Tibial nerve (tissue), 4 donors: Measurements from ENCODE around the gene CYS1. TPM values are rescaled to one million over a fixed set of nuclear protein-coding genes. Genes with fewer than 3 reads are reported as not detected.
"Not testable (repeated sequence)": the region's sequence is repeated elsewhere in the genome, so short reads cannot be mapped to it uniquely, and the experiment has no call there.

ENCODE experiments used
- DNase-seq, 2 donors: peaks; one replicate each; pipeline ENCODE4 v3.0.0-alpha.2; 2019; ENCODE audit warnings: low spot score in 2 of 2
- H3K27ac ChIP-seq, 4 donors: fragments of 200-600 bp; sonication (generic) in 3 of 4; one replicate each; pipeline ENCODE4 v1.5.1; 2017 to 2019; ENCODE audit warnings: mild to moderate bottlenecking in 1 of 4
- H3K27me3 ChIP-seq, 2 donors: fragments of 200-600 bp; sonication (generic) in 1 of 2; one replicate each; pipeline versions ENCODE4 v1.5.1 to v1.6.0; 2017 to 2019
- H3K36me3 ChIP-seq, 3 donors: fragments of 200-600 bp; sonication (generic); one replicate each; pipeline ENCODE4 v1.5.1; 2018 to 2019
- H3K4me1 ChIP-seq, 4 donors: fragments of 200-600 bp; sonication (generic) in 3 of 4; one replicate each; pipeline ENCODE4 v1.5.1; 2017 to 2019
- H3K4me3 ChIP-seq, 4 donors: fragments of 200-600 bp; sonication (generic) in 3 of 4; one replicate each; pipeline ENCODE4 v1.5.1; 2017 to 2019; ENCODE audit warnings: mild to moderate bottlenecking in 1 of 4, moderate library complexity in 1 of 4
- H3K9me3 ChIP-seq, 4 donors: fragments of 200-600 bp; sonication (generic) in 3 of 4; one replicate each; pipeline ENCODE4 v1.5.1; 2017 to 2019
- CTCF ChIP-seq, 5 experiments: fragments of 200-600 bp in 3 of 5; fragments of 450-650 bp in 2 of 5; sonication (generic) in 3 of 5; IDR thresholded peaks; one replicate each; pipeline ENCODE4 v1.5.1; 2016 to 2019; ENCODE audit warnings: antibody characterized with exemption in 5 of 5, mild to moderate bottlenecking in 3 of 5, moderate library complexity in 2 of 5
- EP300 ChIP-seq, 2 donors: sonication (generic); formaldehyde crosslinking; IDR thresholded peaks; one replicate each; pipeline ENCODE4 v1.6.1; 2017; ENCODE audit warnings: antibody characterized with exemption in 2 of 2, mild to moderate bottlenecking in 1 of 2
- POLR2A ChIP-seq, 2 donors: fragments of 450-650 bp; IDR thresholded peaks; one replicate each; pipeline ENCODE4 v1.6.1; 2017; ENCODE audit warnings: antibody characterized with exemption in 2 of 2, mild to moderate bottlenecking in 2 of 2, moderate library complexity in 2 of 2
- WGBS, 2 donors: methylation state at CpG; one replicate each; pipeline ENCODE4 v1.1.5; 2018; 5-methylcytosine and 5-hydroxymethylcytosine counted together
- total RNA-seq, 4 donors: library from RNA; depleted of rRNA; stranded (reverse); fragments of >200 nt; gene quantifications; one replicate each; pipeline ENCODE4 v1.1.0, GENCODE V29; 2016

Gene CYS1
- total RNA-seq, 4 donors from 2014 or later, result 2.7 to 17.5 (median 10.9) TPM

GRCh38 chr2:10012963-10013461 is 67.2 kb downstream of the CYS1 start:
- 90 to 92% methylated on average over 29 of the region's 29 CpGs for WGBS, 2 donors
- H3K36me3 ChIP-seq, result no peaks in the 10 kb centered on the region

GRCh38 chr2:10012366-10012962 is 67.7 kb downstream of the CYS1 start:
- not testable (repeated sequence) for H3K27me3 ChIP-seq, DNase-seq
- H3K4me1 ChIP-seq, result peaks cover 0 to 33% (median 20%) of the 10 kb centered on the region in 4 donors

More at GRCh38 chr2:10012963-10013461, 67.2 kb downstream of the CYS1 start:
- Histone ChIP-seq H3K27ac (no peak overlapping the region), H3K4me1 (peaks cover 0 to 28% (median 18%) of the 10 kb centered on the region in 4 donors), H3K4me3 (no peak overlapping the region), H3K9me3 (peaks cover 0 to 4% (median 0%) of the 10 kb centered on the region in 4 donors), H3K27me3 (no peaks in the 10 kb centered on the region)
- DNase-seq, result peak in 1 of 2 donors; percentile 12
- TF ChIP-seq POLR2A (IDR thresholded peaks at IDR 0.05) (no peak), CTCF (IDR thresholded peaks at IDR 0.05) (no peak), EP300 (IDR thresholded peaks at IDR 0.05) (no peak)

GRCh38 chr2:10011606-10012325 is 68.4 kb downstream of the CYS1 start:
- peaks cover 0 to 39% (median 22%) of the 10 kb centered on the region in 4 donors for H3K4me1 ChIP-seq
- WGBS, 2 donors, result 92 to 93% methylated on average over 61 of the region's 61 CpGs
- not testable (repeated sequence) for H3K27me3 ChIP-seq, H3K27ac ChIP-seq, H3K36me3 ChIP-seq, H3K9me3 ChIP-seq, DNase-seq, H3K4me3 ChIP-seq

More at GRCh38 chr2:10012366-10012962, 67.7 kb downstream of the CYS1 start:
- not testable (repeated sequence) for H3K4me3 ChIP-seq, H3K27ac ChIP-seq, H3K36me3 ChIP-seq, H3K9me3 ChIP-seq
- 94% methylated on average over 37 of the region's 37 CpGs for WGBS, 2 donors

- H3K27me3 ChIP-seq, H3K27ac ChIP-seq, DNase-seq, H3K9me3 ChIP-seq, H3K4me3 ChIP-seq, H3K36me3 ChIP-seq: not testable (repeated sequence)
- H3K4me1 ChIP-seq, result peaks cover 0 to 43% (median 22%) of the 10 kb centered on the region in 4 donors
- WGBS, 2 donors, result 93 to 95% methylated on average over 52 of the region's 52 CpGs
Measured at GRCh38 chr2:10010861-10011605, 69.2 kb downstream of the CYS1 start.

GRCh38 chr2:10009811-10010781 is 70.1 kb downstream of the CYS1 start:
- no peak for TF ChIP-seq POLR2A (IDR thresholded peaks at IDR 0.05)
- TF ChIP-seq EP300 (IDR thresholded peaks at IDR 0.05), result peak; percentile 61 to 66
- Histone ChIP-seq H3K27me3 (no peaks in the 10 kb centered on the region), H3K4me1 (peaks cover 0 to 43% (median 22%) of the 10 kb centered on the region in 4 donors), H3K9me3 (no peaks in the 10 kb centered on the region), H3K36me3 (no peaks in the 10 kb centered on the region), H3K27ac (peak overlapping the region; percentile 31 to 74 (median 54)), H3K4me3 (no peak overlapping the region)
- 63 to 66% methylated on average over 28 to 35 of the region's 36 CpGs for WGBS, 2 donors
- DNase-seq, result peak in 1 of 2 donors; percentile 49

- WGBS, 2 donors, result 86 to 90% methylated on average over 7 to 17 of the region's 19 CpGs
- DNase-seq, result no peak
- H3K9me3 ChIP-seq, result no peaks in the 10 kb centered on the region
- peak overlapping the region; percentile 31 to 74 (median 54) for H3K27ac ChIP-seq
- no peak for TF ChIP-seq EP300 (IDR thresholded peaks at IDR 0.05)
- no peaks in the 10 kb centered on the region for H3K27me3 ChIP-seq
- H3K4me3 ChIP-seq, result no peak overlapping the region
- H3K36me3 ChIP-seq, result no peaks in the 10 kb centered on the region
- H3K4me1 ChIP-seq, result peaks cover 0 to 43% (median 22%) of the 10 kb centered on the region in 4 donors
Measured at GRCh38 chr2:10009271-10009810, 70.9 kb downstream of the CYS1 start.

- 77 to 82% methylated on average over 9 of the region's 9 CpGs for WGBS, 2 donors
- no peaks in the 10 kb centered on the region for H3K36me3 ChIP-seq
- H3K27me3 ChIP-seq, result no peaks in the 10 kb centered on the region
Measured at GRCh38 chr2:10008809-10009176, 71.4 kb downstream of the CYS1 start.

More at GRCh38 chr2:10008809-10009176, 71.4 kb downstream of the CYS1 start:
- DNase-seq, result no peak
- no peak overlapping the region for H3K4me3 ChIP-seq
- peak overlapping the region in 2 of 4 donors; percentile 65 to 74 for H3K27ac ChIP-seq
- H3K4me1 ChIP-seq, result peaks cover 0 to 43% (median 22%) of the 10 kb centered on the region in 4 donors
- no peaks in the 10 kb centered on the region for H3K9me3 ChIP-seq
- TF ChIP-seq POLR2A (IDR thresholded peaks at IDR 0.05) (no peak), EP300 (IDR thresholded peaks at IDR 0.05) (no peak), CTCF (IDR thresholded peaks at IDR 0.05) (no peak)
